ENCODE data around the gene PLCXD3. TPM values are rescaled to one million over a fixed set of nuclear protein-coding genes. Genes with fewer than 3 reads are reported as not detected.

The PLCXD3 gene
- polyA plus RNA-seq, 1 donor (not counting 4 experiments of a cell fraction or from before 2014, with no cell fraction given), result not detected

DNA sequence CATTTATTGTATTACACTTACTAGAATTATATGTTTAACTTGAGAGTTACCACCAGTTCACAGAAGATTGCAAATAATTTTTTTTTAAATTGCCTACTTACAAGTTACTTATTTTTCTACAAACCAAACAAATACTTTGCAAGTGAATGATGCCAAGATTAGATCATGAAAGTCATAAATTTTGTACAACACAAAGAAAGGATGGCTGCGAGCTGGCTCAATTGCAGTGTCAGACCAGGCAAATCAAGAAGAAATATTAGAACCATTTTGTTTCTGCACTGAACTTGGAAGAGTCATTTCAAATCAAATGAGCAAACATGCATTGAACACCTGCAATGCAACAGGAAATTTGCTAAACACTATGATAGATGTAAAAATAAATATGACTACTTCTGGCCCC is 97.3 kb downstream of the PLCXD3 start:
- dilution Hi-C loops (cut with MboI; ENCODE audit: extremely low pct_ligation_motif_present, low sequenced_read_pairs), result no loop called here
- H3K9me1 ChIP-seq (ENCODE audit: control insufficient read depth, extremely low read depth, insufficient read depth, low read length), result no peaks in the 10 kb centered on the region
- no peak for FAIRE-seq
- TF ChIP-seq EZH2 (IDR thresholded peaks at IDR 0.05; ENCODE audit: low read length), result no peak
- TF ChIP-seq CTCF (optimal IDR thresholded peaks at IDR 0.05 in 1 of 3, IDR thresholded peaks at IDR 0.05 in 1 of 3, conservative IDR thresholded peaks at IDR 0.05 in 1 of 3; ENCODE audit: extremely low read depth in 1 of 3, insufficient read depth in 2 of 3, low read length in 3 of 3), result no peak
- H4K20me1 ChIP-seq (ENCODE audit: control insufficient read depth, extremely low read depth, insufficient read depth, low read length), result no peaks in the 10 kb centered on the region
- no peaks in the 10 kb centered on the region for H3K4me1 ChIP-seq (ENCODE audit: control insufficient read depth, extremely low read depth, insufficient read depth, low read length)
- no peak overlapping the region for H3K4me2 ChIP-seq (ENCODE audit: control insufficient read depth, extremely low read depth, insufficient read depth, low read depth, low read length)
- H3K27ac ChIP-seq (ENCODE audit: control insufficient read depth, insufficient read depth, low read length), result no peak overlapping the region
- no peaks in the 10 kb centered on the region for H3K36me3 ChIP-seq (ENCODE audit: control insufficient read depth in 2 of 2, extremely low read depth in 1 of 2, insufficient read depth in 2 of 2, low read length in 2 of 2)
- no peak for DNase-seq (ENCODE audit: low read depth, low spot score)
- H3K9ac ChIP-seq (ENCODE audit: control insufficient read depth, extremely low read depth, insufficient read depth, low read length), result no peak overlapping the region
- H3K9me3 ChIP-seq (ENCODE audit: control insufficient read depth, low read depth, low read length), result no peaks in the 10 kb centered on the region
- no peaks in the 10 kb centered on the region for H3K27me3 ChIP-seq (ENCODE audit: control insufficient read depth, extremely low read depth, insufficient read depth, low read length)
- no peak overlapping the region for H2AFZ ChIP-seq (ENCODE audit: control insufficient read depth, low read length)
- H3K4me3 ChIP-seq (ENCODE audit: control insufficient read depth in 2 of 3, extremely low read depth in 1 of 3, insufficient read depth in 2 of 3, low read depth in 1 of 3, low read length in 3 of 3), result no peak overlapping the region
- H3K79me2 ChIP-seq (ENCODE audit: control insufficient read depth, insufficient read depth, low read length), result no peaks in the 10 kb centered on the region

DNA sequence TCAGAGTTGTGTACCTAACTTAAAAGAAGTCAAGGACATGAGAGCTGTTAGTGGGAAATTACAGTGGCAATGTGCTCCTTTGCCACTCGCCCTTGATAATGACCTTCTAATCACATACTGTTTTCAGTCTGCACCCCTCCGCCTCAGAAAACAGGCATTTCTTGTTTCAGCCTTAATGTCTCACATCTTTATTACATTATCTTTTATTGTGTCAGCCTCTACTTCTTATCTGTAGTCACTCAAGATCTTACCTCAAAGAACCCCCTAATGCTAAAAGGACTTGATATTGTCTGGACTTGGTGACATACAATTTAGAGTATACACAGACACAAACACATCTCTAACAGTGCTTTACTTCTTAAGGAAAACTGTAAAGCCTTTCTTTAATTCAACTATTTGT is 97.9 kb downstream of the PLCXD3 start:
- no peaks in the 10 kb centered on the region for H3K27me3 ChIP-seq (ENCODE audit: control insufficient read depth, extremely low read depth, insufficient read depth, low read length)
- no peaks in the 10 kb centered on the region for H3K4me1 ChIP-seq (ENCODE audit: control insufficient read depth, extremely low read depth, insufficient read depth, low read length)
- FAIRE-seq (no peak), DNase-seq (ENCODE audit: low read depth, low spot score) (no peak)
- dilution Hi-C loops (cut with MboI; ENCODE audit: extremely low pct_ligation_motif_present, low sequenced_read_pairs), result no loop called here
- H3K9me1 ChIP-seq (ENCODE audit: control insufficient read depth, extremely low read depth, insufficient read depth, low read length), result no peaks in the 10 kb centered on the region
- no peak overlapping the region for H3K4me3 ChIP-seq (ENCODE audit: control insufficient read depth in 2 of 3, extremely low read depth in 1 of 3, insufficient read depth in 2 of 3, low read depth in 1 of 3, low read length in 3 of 3)
- no peaks in the 10 kb centered on the region for H3K79me2 ChIP-seq (ENCODE audit: control insufficient read depth, insufficient read depth, low read length)
- no peak overlapping the region for H3K27ac ChIP-seq (ENCODE audit: control insufficient read depth, insufficient read depth, low read length)
- no peak overlapping the region for H2AFZ ChIP-seq (ENCODE audit: control insufficient read depth, low read length)
- no peak overlapping the region for H3K4me2 ChIP-seq (ENCODE audit: control insufficient read depth, extremely low read depth, insufficient read depth, low read depth, low read length)
- no peaks in the 10 kb centered on the region for H3K9me3 ChIP-seq (ENCODE audit: control insufficient read depth, low read depth, low read length)
- H3K9ac ChIP-seq (ENCODE audit: control insufficient read depth, extremely low read depth, insufficient read depth, low read length), result no peak overlapping the region
- TF ChIP-seq CTCF (optimal IDR thresholded peaks at IDR 0.05 in 1 of 3, IDR thresholded peaks at IDR 0.05 in 1 of 3, conservative IDR thresholded peaks at IDR 0.05 in 1 of 3; ENCODE audit: extremely low read depth in 1 of 3, insufficient read depth in 2 of 3, low read length in 3 of 3) (no peak), EZH2 (IDR thresholded peaks at IDR 0.05; ENCODE audit: low read length) (no peak)
- H4K20me1 ChIP-seq (ENCODE audit: control insufficient read depth, extremely low read depth, insufficient read depth, low read length), result no peaks in the 10 kb centered on the region
- no peaks in the 10 kb centered on the region for H3K36me3 ChIP-seq (ENCODE audit: control insufficient read depth in 2 of 2, extremely low read depth in 1 of 2, insufficient read depth in 2 of 2, low read length in 2 of 2)
